Astrocyte (in vitro differentiated cells and primary cell): ENCODE results near the gene SLC35D2. TPM values are rescaled to one million over a fixed set of nuclear protein-coding genes. Genes with fewer than 3 reads are reported as not detected.
A peak's percentile ranks its signal among the peaks of the same experiment; 100 is the strongest.

Experiments
- DNase-seq: peaks from one replicate; pipeline ENCODE4 v3.0.0-alpha.2; 2010; ENCODE audit warnings: low read depth
- FAIRE-seq: peaks from 2 replicates; lab custom pipeline; 2011; peaks lifted over from hg19 to GRCh38; lab: Jason Lieb, UNC
- H2AFZ ChIP-seq: 2 replicates; pipeline ENCODE4 v1.6.0; 2012; ENCODE audit warnings: low read depth, low read length, inconsistent platforms
- H3K27ac ChIP-seq: 2 replicates; pipeline ENCODE4 v1.5.1; 2011; ENCODE audit warnings: low read depth, low read length, inconsistent platforms
- H3K27me3 ChIP-seq: 2 replicates; pipeline ENCODE4 v1.6.0; 2011; ENCODE audit warnings: low read length, inconsistent platforms; ENCODE audit not compliant: insufficient read depth
- H3K36me3 ChIP-seq: 2 replicates; pipeline ENCODE4 v1.5.1; 2011; ENCODE audit warnings: low read length, inconsistent platforms; ENCODE audit not compliant: insufficient read depth
- H3K4me1 ChIP-seq: 2 replicates; pipeline ENCODE4 v1.5.1; 2011; ENCODE audit warnings: low read length, inconsistent platforms; ENCODE audit not compliant: insufficient read depth
- H3K4me2 ChIP-seq: 2 replicates; pipeline ENCODE4 v1.6.0; 2012; ENCODE audit warnings: low read length, inconsistent platforms
- H3K4me3 ChIP-seq: 2 replicates; pipeline ENCODE4 v1.5.1; 2011; ENCODE audit warnings: low read depth, mild to moderate bottlenecking, low read length, inconsistent platforms; ENCODE audit not compliant: insufficient read depth
- H3K79me2 ChIP-seq: 2 replicates; pipeline ENCODE4 v1.6.0; 2012; ENCODE audit warnings: mild to moderate bottlenecking, low read length, inconsistent platforms; ENCODE audit not compliant: insufficient read depth
- H3K9ac ChIP-seq: 2 replicates; pipeline ENCODE4 v1.6.0; 2012; ENCODE audit warnings: mild to moderate bottlenecking, low read length, inconsistent platforms
- H3K9me3 ChIP-seq: 2 replicates; pipeline ENCODE4 v1.5.1; 2012; ENCODE audit warnings: low read depth, mild to moderate bottlenecking, low read length, inconsistent platforms; ENCODE audit not compliant: insufficient read depth
- H4K20me1 ChIP-seq: 2 replicates; pipeline ENCODE4 v1.6.0; 2012; ENCODE audit warnings: low read length, inconsistent platforms; ENCODE audit not compliant: insufficient read depth
- H3K27ac Mint-ChIP-seq: one replicate; pipeline ENCODE4 v1.8.0; 2021; ENCODE audit warnings: mild to moderate bottlenecking, mixed read lengths; ENCODE audit not compliant: unreplicated experiment
- H3K27me3 Mint-ChIP-seq: one replicate; pipeline ENCODE4 v1.8.0; 2021; ENCODE audit warnings: low read depth, mixed read lengths; ENCODE audit not compliant: unreplicated experiment
- H3K36me3 Mint-ChIP-seq: one replicate; pipeline ENCODE4 v1.8.0; 2021; ENCODE audit warnings: low read depth, mixed read lengths; ENCODE audit not compliant: unreplicated experiment
- H3K4me1 Mint-ChIP-seq: one replicate; pipeline ENCODE4 v1.8.0; 2021; ENCODE audit warnings: low read depth, mixed read lengths; ENCODE audit not compliant: unreplicated experiment
- H3K4me3 Mint-ChIP-seq: one replicate; pipeline ENCODE4 v1.8.0; 2021; ENCODE audit warnings: mild to moderate bottlenecking, moderate library complexity, mixed read lengths; ENCODE audit not compliant: unreplicated experiment
- H3K9me3 Mint-ChIP-seq: one replicate; pipeline ENCODE4 v1.8.0; 2021; ENCODE audit warnings: mild to moderate bottlenecking, mixed read lengths; ENCODE audit not compliant: unreplicated experiment
- CTCF ChIP-seq: IDR thresholded peaks from 2 replicates; pipeline ENCODE4 v1.5.1; 2011; ENCODE audit warnings: low read depth, mild to moderate bottlenecking, inconsistent platforms, low read length, moderate library complexity; ENCODE audit not compliant: insufficient read depth
- EZH2 ChIP-seq: IDR thresholded peaks from 2 replicates; pipeline ENCODE4 v1.6.1; 2012; ENCODE audit warnings: mild to moderate bottlenecking, low read length, inconsistent platforms; ENCODE audit not compliant: insufficient read depth
- total RNA-seq: library from RNA; stranded (reverse); gene quantifications from 2 replicates; pipeline ENCODE4 v1.2.1, GENCODE V29; 2021

SLC35D2 gene
- total RNA-seq, 1 donor from 2014 or later = 37.3 TPM

- Histone ChIP-seq H3K36me3 (no peaks in the 10 kb centered on the region), H3K9ac (no peak overlapping the region), H3K4me1 (peaks cover 17% of the 10 kb centered on the region), H4K20me1 (peaks cover 30% of the 10 kb centered on the region), H3K27me3 (no peaks in the 10 kb centered on the region), H2AFZ (no peak overlapping the region), H3K27ac (no peak overlapping the region), H3K79me2 (peaks cover 25% of the 10 kb centered on the region), H3K4me3 (no peak overlapping the region), H3K9me3 (no peaks in the 10 kb centered on the region), H3K4me2 (peak overlapping the region; percentile 30)
- DNase-seq = no peak
- peaks cover 28% of the 10 kb centered on the region for H3K4me1 Mint-ChIP-seq
- TF ChIP-seq CTCF (no peak), EZH2 (no peak)
- no peak overlapping the region for H3K4me3 Mint-ChIP-seq
- peaks cover 5% of the 10 kb centered on the region for H3K36me3 Mint-ChIP-seq
- no peaks in the 10 kb centered on the region for H3K27me3 Mint-ChIP-seq
- no peak for FAIRE-seq
- no peak overlapping the region for H3K27ac Mint-ChIP-seq
- no peaks in the 10 kb centered on the region for H3K9me3 Mint-ChIP-seq
These were observed 1.8 kb downstream of the SLC35D2 start for GRCh38 chr9:96381696-96382095.

GRCh38 chr9:96381125-96381524, 2.4 kb downstream of the SLC35D2 start:
- H3K27me3 ChIP-seq = no peaks in the 10 kb centered on the region
- H3K4me3 Mint-ChIP-seq = no peak overlapping the region
- H3K4me1 Mint-ChIP-seq = peaks cover 28% of the 10 kb centered on the region
- peaks cover 31% of the 10 kb centered on the region for H4K20me1 ChIP-seq
- peaks cover 5% of the 10 kb centered on the region for H3K36me3 Mint-ChIP-seq
- peaks cover 17% of the 10 kb centered on the region for H3K4me1 ChIP-seq
- H3K27me3 Mint-ChIP-seq = no peaks in the 10 kb centered on the region
- TF ChIP-seq CTCF (no peak), EZH2 (no peak)
- no peak overlapping the region for H3K4me2 ChIP-seq
- H2AFZ ChIP-seq = no peak overlapping the region
- H3K9ac ChIP-seq = no peak overlapping the region
- no peaks in the 10 kb centered on the region for H3K9me3 Mint-ChIP-seq
- no peak overlapping the region for H3K4me3 ChIP-seq
- DNase-seq = no peak
- no peak overlapping the region for H3K27ac ChIP-seq
- no peaks in the 10 kb centered on the region for H3K9me3 ChIP-seq
- H3K79me2 ChIP-seq = peaks cover 25% of the 10 kb centered on the region
- H3K27ac Mint-ChIP-seq = no peak overlapping the region
- H3K36me3 ChIP-seq = no peaks in the 10 kb centered on the region
- FAIRE-seq = no peak

- Histone ChIP-seq H3K27me3 (no peaks in the 10 kb centered on the region), H3K4me1 (peaks cover 17% of the 10 kb centered on the region), H3K4me2 (no peak overlapping the region), H3K79me2 (peaks cover 25% of the 10 kb centered on the region), H3K9ac (no peak overlapping the region), H4K20me1 (peaks cover 31% of the 10 kb centered on the region), H3K4me3 (no peak overlapping the region), H3K36me3 (no peaks in the 10 kb centered on the region), H3K9me3 (no peaks in the 10 kb centered on the region), H3K27ac (no peak overlapping the region), H2AFZ (no peak overlapping the region)
- Mint-ChIP-seq H3K36me3 (peaks cover 5% of the 10 kb centered on the region), H3K4me1 (peaks cover 28% of the 10 kb centered on the region), H3K27ac (no peak overlapping the region), H3K9me3 (no peaks in the 10 kb centered on the region), H3K27me3 (no peaks in the 10 kb centered on the region), H3K4me3 (no peak overlapping the region)
- TF ChIP-seq CTCF = no peak
- no peak for TF ChIP-seq EZH2
- DNase-seq = peak; percentile 67
- FAIRE-seq = no peak
These were observed 4.0 kb downstream of the SLC35D2 start for GRCh38 chr9:96379461-96379860.
